Measurements from ENCODE around the gene ALDH16A1. TPM values are rescaled to one million over a fixed set of nuclear protein-coding genes. Genes with fewer than 3 reads are reported as not detected.

ALDH16A1 gene
- total and polyA plus RNA-seq, 10 of the 15 experiments (the other 5 are each of a cell fraction or from before 2014, with no cell fraction given): 1.7 to 49.3 (median 18.1) TPM

DNA sequence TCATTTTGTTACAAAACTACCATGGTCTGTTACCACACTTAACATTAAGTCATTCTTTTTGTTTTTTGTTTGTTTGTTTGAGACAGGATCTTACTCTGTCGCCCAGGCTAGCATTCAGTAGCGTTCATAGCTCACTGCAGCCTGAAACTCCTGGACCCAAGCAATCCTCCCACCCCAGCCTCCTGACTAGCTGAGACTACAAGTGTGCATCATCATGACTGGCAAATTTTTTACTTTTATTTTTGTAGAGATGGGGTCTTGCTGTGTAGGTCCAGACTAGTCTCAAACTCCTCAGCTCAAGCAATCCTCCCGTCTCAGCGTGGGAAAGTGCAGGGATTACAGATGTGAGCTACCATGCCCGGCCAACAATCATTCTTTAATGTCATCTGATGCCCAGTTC lies 3.3 kb downstream of the ALDH16A1 start:
- FAIRE-seq: no peak
- SMC1A ChIA-PET (ENCODE audit: uncharacterized antibody, unreplicated experiment): interaction anchor here (9.0 kb wide), 1 partner anchor 13 kb away, joined by 53 read pairs; no protein-coding TSS in a partner anchor

More for the DNA sequence above, 3.3 kb downstream of the ALDH16A1 start:
- H3K9me3 ChIP-seq (replicated peaks; ENCODE audit: control insufficient read depth, insufficient read depth, low read length): no peaks in the 10 kb centered on the region
- ATAC-seq: no peak
- no peak overlapping the region for H3K4me2 ChIP-seq (ENCODE audit: control insufficient read depth, insufficient read depth)
- intact Hi-C loops (cut with micrococcal nuclease; ENCODE audit: unreplicated experiment): no loop called here
- RAD21 ChIA-PET (ENCODE audit: unreplicated experiment): interaction anchor here (1.0 to 9.0 kb wide), 2 partner anchors 15 to 184 kb away, joined by 3 to 90 read pairs; partner anchors contain the start of gene RRAS
- H3K4me3 ChIP-seq: no peak overlapping the region
- in situ Hi-C loops (cut with MboI): no loop called here
- peaks cover 0 to 5% of the 10 kb centered on the region in 2 experiments for H3K36me3 ChIP-seq (ENCODE audit: control insufficient read depth in 2 of 2, insufficient read depth in 2 of 2, low read length in 1 of 2)
- TF ChIP-seq POLR2A (IDR thresholded peaks at IDR 0.05; ENCODE audit: low read depth, low read length) (no peak), MYB (IDR thresholded peaks at IDR 0.05; ENCODE audit: borderline replicate concordance, low read depth, low read length) (no peak), RUNX3 (IDR thresholded peaks at IDR 0.05; ENCODE audit: low read length) (no peak), CEBPB (IDR thresholded peaks at IDR 0.05; ENCODE audit: borderline replicate concordance in 1 of 2, low read depth in 2 of 2, low read length in 2 of 2) (no peak), DPF2 (IDR thresholded peaks at IDR 0.05) (no peak), CBX5 (IDR thresholded peaks at IDR 0.05; ENCODE audit: low read depth) (no peak), WRNIP1 (IDR thresholded peaks at IDR 0.05; ENCODE audit: borderline replicate concordance, low read depth, low read length) (no peak), SP1 (IDR thresholded peaks at IDR 0.05; ENCODE audit: low read depth, low read length) (no peak)
- TF ChIP-seq, protein P1, sequence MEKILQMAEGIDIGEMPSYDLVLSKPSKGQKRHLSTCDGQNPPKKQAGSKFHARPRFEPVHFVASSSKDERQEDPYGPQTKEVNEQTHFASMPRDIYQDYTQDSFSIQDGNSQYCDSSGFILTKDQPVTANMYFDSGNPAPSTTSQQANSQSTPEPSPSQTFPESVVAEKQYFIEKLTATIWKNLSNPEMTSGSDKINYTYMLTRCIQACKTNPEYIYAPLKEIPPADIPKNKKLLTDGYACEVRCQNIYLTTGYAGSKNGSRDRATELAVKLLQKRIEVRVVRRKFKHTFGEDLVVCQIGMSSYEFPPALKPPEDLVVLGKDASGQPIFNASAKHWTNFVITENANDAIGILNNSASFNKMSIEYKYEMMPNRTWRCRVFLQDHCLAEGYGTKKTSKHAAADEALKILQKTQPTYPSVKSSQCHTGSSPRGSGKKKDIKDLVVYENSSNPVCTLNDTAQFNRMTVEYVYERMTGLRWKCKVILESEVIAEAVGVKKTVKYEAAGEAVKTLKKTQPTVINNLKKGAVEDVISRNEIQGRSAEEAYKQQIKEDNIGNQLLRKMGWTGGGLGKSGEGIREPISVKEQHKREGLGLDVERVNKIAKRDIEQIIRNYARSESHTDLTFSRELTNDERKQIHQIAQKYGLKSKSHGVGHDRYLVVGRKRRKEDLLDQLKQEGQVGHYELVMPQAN (conservative IDR thresholded peaks at IDR 0.05): no peak
- H3K27me3 ChIP-seq (replicated peaks in 1 of 2; ENCODE audit: control insufficient read depth in 2 of 2, insufficient read depth in 2 of 2, low read length in 1 of 2): no peaks in the 10 kb centered on the region
- no peak for DNase-seq (ENCODE audit: low read depth, low spot score)
- CTCF ChIA-PET: interaction anchor here (0.7 to 4.9 kb wide), 7 partner anchors 12 to 127 kb away, joined by 3 to 31 read pairs (median 3); partner anchors contain the start of gene FLT3LG
- WGBS (ENCODE audit: insufficient coverage, insufficient replicate concordance, low lambda C conversion rate, missing lambda C conversion rate): over 99% methylated on average over 5 of the region's 5 CpGs
- no peaks in the 10 kb centered on the region for H4K20me1 ChIP-seq (ENCODE audit: control insufficient read depth, insufficient read depth)
- peaks cover 19% of the 10 kb centered on the region for H3K79me2 ChIP-seq (ENCODE audit: control insufficient read depth, insufficient read depth, low read length)
- no TSS peak for BruUV-seq (replicated peaks)
- H3K9ac ChIP-seq (ENCODE audit: control insufficient read depth, insufficient read depth, low read length): no peak overlapping the region
- peaks cover 25% of the 10 kb centered on the region for H3K4me1 ChIP-seq (ENCODE audit: control insufficient read depth, insufficient read depth, low read length)
- no peak overlapping the region for H2AFZ ChIP-seq (ENCODE audit: control insufficient read depth, low read depth, low read length)
- POLR2A ChIA-PET: interaction anchor here (0.8 to 6.1 kb wide), 2 partner anchors 14 to 38 kb away, joined by 5 to 44 read pairs; partner anchors contain the start of gene RPS11
- no peak overlapping the region for H3K27ac ChIP-seq (ENCODE audit: control insufficient read depth, insufficient read depth)

Data from GM12878 (cell line).